NCI-H1694 treated with DMSO at 0.1 percent for 48 hours (cell line): ENCODE measurements around the gene GPN1.
"Not testable (repeated sequence)": the region's sequence is repeated elsewhere in the genome, so short reads cannot be mapped to it uniquely, and the experiment has no call there.

Source experiments
- DNase-seq: peaks from one replicate; lab custom pipeline; 2025; lab: John Stamatoyannopoulos, UW

The GPN1 gene

GRCh38 chr2:27627963-27628766 lies 685 bp upstream of the GPN1 start:
- DNase-seq, result no peak

DNA sequence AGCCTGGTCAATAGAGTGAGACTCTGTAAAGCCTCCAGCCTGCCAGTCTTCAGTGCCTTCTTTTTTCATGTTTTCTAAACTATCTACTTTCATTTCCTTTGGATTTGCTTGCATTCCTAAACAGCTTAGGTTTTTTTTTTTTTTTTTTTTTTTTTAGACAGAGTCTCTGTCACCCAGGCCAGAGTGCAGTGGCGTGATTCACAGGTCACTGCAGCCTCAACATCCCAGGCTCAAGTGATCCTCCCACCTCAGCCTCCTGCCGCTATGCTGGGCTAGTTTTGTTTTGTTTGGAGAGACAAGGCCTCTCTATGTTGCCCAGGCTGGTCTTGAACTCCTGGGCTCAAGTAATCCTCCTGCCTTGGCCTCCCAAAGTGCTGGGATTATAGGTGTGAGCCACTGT lies 1.4 kb downstream of the GPN1 start:
- DNase-seq, result not testable (repeated sequence)

DNA sequence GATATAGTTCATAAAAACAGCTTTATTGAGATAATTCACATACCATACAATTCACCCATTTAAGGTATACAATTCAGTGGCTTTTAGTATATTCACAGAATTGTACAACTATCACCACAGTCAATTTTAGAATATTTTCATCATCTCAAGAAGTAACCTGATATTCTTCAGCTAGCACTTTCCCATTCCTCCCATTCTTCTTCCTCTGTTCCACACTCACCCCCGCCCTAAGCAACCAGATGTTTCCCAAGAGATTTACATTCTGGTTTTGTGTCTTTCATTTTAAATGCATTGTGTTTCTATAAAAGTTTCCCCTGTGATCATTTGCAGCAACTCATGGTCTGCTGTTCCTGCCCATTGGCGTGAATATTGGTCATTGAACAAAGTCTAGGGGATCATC lies 5.4 kb downstream of the GPN1 start:
- no peak for DNase-seq

GRCh38 chr2:27636766-27637165 lies 7.9 kb downstream of the GPN1 start:
- no peak for DNase-seq

DNA sequence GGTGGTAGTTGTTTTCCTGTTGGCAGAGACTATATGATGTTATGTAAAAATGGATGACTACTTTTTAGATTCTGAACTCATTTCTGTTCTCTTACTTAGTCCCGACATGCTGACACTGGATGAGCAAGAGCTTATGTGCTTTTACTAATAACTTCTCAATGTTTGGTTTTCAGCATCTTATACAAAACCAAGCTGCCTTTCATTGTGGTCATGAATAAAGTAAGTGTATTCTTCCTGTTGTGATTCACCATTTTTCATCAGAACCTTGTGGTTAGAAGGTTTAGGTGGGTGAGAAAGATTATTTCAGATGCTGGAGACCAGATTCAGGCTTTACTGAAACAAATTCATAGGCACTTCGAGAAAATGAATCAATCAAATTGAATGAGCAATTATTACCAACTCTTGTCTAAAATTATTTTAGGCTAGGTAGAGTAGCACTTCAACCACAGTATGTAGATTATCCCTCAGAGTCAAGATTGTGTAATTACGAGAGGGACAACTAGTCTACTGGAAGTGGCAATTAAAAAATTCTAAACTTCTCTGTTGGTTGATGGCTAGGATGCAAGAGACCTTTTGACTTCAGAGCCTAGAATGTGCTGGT lies 9.3 kb downstream of the GPN1 start:
- DNase-seq, result no peak

DNA sequence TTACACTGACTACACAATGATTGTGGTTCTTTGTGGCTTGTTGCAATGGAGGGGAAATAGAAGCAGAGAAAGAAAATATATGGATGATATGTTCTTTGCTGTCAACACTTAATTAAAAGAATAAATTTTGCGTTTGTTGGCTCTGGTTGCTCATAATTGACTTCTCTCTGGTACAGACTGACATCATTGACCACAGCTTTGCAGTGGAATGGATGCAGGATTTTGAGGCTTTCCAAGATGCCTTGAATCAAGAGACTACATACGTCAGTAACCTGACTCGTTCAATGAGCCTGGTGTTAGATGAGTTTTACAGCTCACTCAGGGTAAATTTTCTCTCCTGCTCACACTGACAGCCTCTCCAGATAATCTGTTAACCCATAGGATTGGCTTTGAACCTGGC lies 9.9 kb downstream of the GPN1 start:
- DNase-seq, result no peak

DNA sequence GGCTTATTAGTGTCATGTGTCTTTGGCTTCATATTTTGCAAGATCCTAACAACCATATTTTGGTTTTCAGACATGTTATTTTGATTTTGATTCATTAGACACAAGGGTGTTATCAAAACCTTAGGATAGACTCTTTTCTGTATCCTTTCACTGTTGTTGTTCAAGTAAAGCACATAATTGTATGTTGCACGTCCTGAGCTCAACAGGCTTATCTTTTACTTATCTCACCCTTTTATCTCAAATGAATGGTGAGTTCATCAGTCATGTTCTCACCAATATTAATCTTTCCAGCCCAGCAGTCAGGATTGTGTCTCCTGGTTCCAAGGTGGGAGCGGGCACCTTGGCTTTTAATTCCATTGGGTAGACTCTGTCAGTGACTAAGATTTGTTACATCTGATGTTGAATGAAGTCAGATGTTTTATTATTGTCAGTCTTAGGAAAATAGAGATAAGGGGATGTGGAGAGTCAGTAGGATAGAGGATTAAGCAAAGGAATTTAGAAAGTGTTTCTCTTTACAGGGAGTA lies 11.9 kb downstream of the GPN1 start:
- DNase-seq, result no peak

DNA sequence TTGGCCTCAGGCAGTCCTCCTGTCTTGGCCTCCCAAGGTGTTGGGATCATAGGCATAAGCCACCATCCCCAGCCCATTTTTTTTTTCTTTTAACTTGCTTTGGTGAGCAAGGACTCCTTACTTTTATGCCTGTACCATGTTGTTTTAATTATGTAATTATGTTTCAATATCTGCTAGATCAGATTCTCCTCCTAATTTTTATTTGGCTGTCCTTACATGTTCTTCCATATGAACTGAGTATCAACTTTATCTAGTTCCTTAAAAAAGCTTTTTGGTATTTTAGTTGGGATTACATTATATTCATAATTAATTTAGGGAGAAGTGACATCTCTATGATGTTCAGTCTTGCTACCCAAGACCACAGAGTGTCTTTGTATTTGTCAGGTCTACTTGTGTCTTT lies 16.3 kb downstream of the GPN1 start:
- no peak for DNase-seq

DNA sequence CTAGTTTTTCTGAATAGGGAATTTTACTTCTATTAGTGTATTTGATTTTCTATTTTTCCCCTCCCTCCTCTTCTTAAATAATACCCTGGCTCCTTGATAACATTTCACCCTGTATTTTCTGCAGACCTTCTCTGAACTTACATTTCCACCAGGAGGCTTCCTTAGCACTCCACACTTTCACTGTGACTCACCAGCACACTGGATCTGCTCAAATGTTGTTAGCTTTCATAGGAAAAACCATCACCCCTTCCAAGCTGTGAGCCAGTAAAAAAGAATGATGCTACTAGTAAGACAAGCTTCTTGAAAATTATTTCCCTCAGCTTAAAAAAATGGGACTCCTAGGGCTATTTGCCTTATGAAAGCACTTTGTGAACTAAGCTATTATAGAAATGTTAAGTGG lies 18.4 kb downstream of the GPN1 start:
- no peak for DNase-seq

- DNase-seq, result no peak
Measured at GRCh38 chr2:27647737-27648136, 18.9 kb downstream of the GPN1 start.

GRCh38 chr2:27651056-27651455 lies 22.2 kb downstream of the GPN1 start:
- no peak for DNase-seq

DNA sequence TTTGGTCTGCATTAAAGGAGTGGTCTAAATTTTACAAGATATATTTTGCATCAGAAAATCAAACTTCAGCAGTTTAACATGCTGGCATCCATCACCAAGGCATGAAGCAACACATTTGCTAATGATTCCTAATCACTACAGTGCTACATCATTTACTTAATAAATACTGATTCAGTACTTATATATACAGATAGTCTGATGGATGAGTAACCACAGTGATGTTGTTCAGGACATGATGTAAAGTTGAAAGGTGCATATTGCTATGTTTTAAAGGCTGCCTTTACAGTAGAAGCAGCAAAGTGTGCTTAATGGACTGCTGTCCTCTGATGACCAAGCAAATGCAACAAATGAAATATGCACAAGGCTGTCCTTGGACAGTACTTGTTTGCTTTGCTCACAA lies 23.5 kb downstream of the GPN1 start:
- no peak for DNase-seq

DNA sequence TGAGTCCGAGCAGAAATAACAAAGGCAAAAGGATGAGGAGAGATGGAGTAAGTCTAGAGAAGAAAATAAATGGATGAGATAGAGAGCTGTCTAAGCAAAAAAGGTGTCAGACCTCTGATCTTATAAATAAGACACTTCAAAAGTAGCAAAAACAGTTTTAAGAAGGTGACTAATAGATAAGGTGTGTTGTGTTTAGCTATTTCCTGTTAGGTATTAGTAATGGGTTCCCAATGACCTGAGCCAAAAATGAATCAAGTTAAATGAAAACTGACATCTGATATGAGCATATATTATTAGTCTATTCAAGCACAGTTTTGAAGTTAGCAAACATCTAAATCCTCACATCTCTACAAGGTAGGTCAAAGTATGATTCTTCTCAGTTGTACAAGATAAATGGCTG lies 23.9 kb downstream of the GPN1 start:
- DNase-seq, result no peak

- no peak for DNase-seq
Measured at GRCh38 chr2:27653397-27653796, 24.5 kb downstream of the GPN1 start.

GRCh38 chr2:27655155-27655951 lies 26.5 kb downstream of the GPN1 start:
- no peak for DNase-seq

DNA sequence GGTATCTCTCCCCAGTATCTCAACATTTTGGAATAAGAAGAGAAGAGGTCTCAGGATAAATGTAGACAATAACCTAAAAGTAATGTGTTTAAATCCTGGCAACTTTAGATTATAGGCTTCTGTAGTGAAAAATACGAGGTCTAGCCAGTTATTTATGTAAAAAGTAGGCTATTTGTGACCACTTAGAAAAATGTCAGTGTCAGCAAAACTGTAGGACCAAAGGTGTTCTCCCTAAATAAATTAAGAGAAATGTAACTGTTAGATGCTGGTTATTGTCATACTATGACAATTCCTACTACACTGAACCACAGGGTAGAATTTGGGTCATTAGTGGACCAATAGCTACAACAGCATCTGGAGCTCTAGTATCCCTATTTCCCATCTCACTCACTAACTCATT lies 32.5 kb downstream of the GPN1 start:
- no peak for DNase-seq

DNA sequence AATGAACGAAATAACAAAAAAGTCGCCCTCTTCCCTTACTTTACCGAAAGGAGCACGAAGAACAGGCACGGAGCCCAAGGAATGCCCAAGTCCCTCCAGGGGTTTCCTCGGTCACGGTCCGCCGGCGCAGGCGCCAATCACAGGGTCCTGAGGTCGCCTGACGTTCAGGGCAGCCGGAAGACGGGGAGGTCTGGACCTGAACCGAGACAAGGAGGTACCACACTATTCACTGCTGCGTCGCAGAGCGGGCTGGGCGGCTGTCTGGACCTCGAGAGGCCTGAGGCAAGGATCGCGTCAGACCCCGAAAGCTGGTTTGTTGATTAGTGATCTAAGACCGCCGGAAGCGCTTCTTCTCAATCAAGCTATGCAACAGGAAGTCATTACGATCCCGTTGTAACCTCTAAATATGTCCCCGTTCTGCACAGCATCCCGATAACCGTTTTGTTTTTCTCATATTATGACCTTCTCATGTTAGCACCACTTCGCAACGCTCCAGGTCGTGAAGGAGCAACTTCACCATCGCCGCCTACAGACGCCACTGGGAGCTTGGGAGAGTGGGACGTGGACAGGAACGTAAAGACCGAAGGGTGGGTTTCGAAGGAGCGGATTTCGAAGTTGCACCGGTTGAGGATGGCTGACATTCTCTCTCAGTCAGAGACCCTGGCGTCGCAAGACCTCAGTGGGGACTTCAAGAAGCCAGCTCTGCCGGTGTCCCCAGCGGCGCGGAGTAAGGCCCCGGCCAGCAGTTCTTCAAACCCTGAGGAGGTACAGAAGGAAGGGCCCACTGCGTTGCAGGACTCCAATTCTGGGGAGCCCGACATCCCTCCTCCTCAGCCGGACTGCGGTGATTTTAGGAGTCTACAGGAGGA lies 34.7 kb downstream of the GPN1 start, which contains the start of the genes SLC4A1AP and SUPT7L:
TSS of gene SLC4A1AP (plus strand) at position 605 of the 869 bp plus-strand sequence. CDS start at position 631, 26 bp downstream.
TSS of gene SUPT7L (minus strand) at position 330 of the 869 bp plus-strand sequence. CDS start 1,422 bp downstream, outside the sequence.
- peak; percentile 83 for DNase-seq

- DNase-seq, result no peak
Measured at GRCh38 chr2:27664154-27664574, 35.3 kb downstream of the GPN1 start.

- no peak for DNase-seq
Measured at GRCh38 chr2:27664622-27665363, 35.9 kb downstream of the GPN1 start.

GRCh38 chr2:27667446-27667845 lies 38.6 kb downstream of the GPN1 start:
- DNase-seq, result no peak

DNA sequence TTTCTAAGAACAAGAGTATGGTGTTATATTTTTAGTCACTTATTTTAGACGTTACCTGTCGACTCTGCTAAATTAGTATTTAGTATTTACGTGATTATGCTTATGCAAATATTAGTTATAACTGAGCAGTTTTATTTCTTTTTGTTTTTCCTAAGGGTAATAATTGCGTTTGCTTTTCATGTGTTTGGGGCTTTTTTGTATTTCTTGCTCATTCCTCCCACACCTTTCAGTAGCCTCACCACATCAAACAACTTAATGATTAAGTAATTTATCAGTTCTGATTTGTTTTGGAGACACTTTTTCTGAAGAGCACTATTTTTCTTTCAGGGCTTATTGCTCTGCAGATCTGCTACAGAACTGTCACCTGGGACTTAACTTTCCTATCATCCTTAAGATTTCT lies 42.4 kb downstream of the GPN1 start:
- no peak for DNase-seq
